NCI-H1436 treated with DMSO at 0.1 percent for 48 hours (cell line): ENCODE results near the gene MAX.

Source experiments
- DNase-seq: peaks from one replicate; lab custom pipeline; 2025; lab: John Stamatoyannopoulos, UW

MAX gene

GRCh38 chr14:65073605-65074201, 28.6 kb downstream of the MAX start:
- DNase-seq: no peak

- no peak for DNase-seq
Measured at GRCh38 chr14:65072937-65073336, 29.4 kb downstream of the MAX start.

DNA sequence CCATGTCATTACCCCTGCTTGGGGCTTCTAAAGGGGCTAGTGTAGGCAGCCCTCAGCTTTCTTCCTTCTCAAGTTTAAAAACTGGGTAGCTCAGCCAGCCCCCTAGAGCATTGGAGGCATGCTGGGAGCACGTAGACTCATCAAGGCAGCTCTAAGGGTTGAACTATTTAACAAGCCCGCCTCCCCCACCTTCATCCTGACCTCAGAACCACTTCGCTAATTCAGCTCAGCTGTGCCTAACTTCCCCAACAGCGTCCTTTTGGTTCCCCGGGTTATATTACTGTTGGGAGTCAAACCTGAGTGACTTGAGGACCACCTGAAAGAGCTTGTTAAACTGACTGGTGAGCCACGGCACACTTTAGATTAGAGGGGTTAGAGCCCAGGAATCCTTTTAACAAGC, 30.1 kb downstream of the MAX start:
- no peak for DNase-seq

GRCh38 chr14:65071544-65071943, 30.8 kb downstream of the MAX start:
- no peak for DNase-seq

DNA sequence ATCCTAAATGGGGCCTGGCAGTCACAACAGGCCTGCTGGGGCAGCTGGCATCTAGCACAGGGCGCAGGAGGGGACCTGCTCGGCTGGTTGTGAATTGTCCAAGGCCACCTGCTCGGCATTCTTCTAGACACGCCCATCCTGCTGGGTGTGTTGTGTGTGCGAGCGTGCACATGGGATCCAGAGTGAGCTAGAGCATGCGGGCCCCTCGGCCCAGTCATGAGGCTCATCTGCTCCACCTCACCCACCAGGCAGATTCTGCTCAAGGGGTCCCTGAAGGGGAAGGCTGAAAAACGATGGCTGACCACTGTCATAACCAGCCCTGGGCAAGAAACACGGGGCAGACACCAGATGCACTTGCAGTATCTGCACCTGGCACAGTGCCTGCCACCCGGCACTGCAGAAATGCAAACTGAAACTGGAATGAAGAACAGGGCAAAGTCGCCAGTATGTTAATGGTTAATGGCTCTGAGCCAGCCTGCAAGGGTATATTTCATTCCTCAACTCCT, 31.8 kb downstream of the MAX start:
- DNase-seq: no peak

DNA sequence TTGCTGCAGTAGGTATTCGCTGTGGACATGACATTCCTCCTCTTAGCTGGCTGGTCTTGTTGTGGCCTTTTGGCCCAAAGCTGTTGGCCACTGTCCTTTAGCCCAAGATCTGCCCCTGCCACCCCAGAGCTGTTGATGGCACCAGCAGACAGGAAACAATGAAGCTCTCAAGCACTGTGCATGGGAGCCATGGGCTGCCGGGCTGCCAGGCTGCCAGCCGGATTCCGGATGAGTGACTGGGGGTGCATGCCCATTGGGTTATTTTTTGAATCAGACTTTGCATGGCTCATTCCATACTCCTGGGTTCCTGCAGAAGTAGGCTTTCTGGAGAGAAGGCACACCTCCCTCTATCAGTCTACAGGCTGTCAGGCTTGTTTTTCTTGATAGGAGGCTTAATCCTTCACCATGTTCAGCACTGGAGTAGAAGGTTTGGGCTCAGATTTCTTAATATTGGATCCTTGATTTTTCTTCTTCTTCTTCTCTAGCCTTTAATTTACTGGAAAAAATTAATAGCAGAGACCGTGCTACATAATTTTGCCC, 32.4 kb downstream of the MAX start:
- DNase-seq: no peak

DNA sequence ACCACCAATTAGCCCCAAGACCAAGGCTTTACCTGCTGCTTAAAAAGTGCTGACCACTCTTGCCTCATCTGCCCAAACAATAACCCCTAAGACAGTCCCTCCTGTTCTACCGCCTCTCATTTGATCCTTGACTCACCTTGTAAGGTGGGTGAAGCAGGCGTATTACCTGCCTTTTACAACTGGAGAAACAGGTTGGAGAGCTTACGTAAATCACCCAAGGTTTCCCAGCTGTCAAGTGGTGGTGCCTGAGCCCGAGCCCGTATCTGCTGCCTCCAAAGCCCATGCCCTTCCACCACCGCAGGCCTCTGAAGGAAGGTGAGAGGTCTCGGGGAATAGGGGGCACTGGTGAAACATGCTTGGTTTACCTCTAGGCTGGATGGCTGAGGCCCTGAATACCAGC, 36.6 kb downstream of the MAX start:
- DNase-seq: no peak

- DNase-seq: no peak
Measured at GRCh38 chr14:65062096-65063075, 39.9 kb downstream of the MAX start.

GRCh38 chr14:65057695-65058094, 44.6 kb downstream of the MAX start:
- no peak for DNase-seq

DNA sequence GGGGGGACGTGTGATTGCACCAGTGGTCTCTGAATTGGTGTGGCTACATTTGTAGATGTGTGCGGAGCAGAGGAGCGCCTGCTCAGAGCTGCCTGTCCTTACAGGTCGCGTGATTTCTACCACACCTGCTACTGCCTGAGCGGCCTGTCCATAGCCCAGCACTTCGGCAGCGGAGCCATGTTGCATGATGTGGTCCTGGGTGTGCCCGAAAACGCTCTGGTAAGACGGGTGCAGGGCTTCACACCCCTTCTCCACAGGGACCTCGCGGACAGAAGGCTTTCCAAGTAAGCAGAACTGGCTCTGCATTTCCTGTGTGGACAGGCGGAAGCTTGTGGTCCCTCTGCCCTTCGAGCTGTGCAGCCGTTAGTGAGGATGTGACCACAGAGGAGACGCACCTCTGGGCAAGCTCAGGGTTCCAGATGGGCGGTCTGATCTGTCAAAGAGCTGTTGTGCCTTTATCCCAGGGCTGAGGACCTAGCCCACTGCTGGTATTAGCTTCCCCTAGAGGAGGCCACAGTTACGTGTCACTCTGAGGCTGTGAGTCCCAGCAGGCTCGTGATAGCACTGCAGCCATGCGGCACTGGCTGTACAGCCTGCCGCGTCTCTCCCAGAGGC, 47.7 kb downstream of the MAX start:
- DNase-seq: no peak

DNA sequence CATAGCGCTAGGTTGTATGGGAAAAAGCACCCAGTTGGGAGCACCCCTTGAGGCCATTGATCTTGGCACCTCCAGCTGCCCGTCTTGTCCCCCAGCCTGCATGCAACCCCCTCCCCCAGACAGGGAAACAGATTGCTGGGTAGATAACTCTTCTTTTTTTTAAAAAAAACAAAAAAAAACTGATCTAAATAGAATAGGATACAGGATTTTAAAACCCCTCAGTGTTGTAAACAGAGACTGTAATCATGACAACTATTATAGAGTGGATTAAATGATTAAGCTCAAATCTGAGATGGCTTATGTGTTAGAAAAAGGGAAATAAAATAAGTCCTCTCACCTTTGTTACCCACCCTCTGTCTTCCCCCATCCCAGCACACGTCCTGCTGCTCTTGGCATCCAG, 48.9 kb downstream of the MAX start:
- DNase-seq: no peak

GRCh38 chr14:65052832-65053231, 49.5 kb downstream of the MAX start:
- no peak for DNase-seq

DNA sequence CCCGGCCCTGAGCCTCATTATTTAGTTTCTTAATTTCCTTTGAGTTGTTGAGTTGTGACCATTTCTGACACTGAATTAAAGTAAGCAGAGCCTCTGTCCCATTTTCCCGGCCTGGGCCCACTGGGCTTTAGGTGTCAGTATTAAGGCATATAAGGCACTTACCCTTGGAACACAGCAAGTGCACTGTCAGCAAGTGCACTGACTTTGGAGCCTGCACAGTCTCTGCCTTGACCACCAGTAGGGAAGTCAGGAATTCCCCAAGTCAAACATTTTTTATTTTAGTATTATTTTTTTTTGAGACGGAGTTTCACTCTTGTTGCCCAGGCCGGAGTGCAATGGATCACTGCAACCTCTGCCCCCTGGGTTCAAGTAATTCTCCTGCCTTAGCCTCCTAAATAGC, 56.6 kb downstream of the MAX start:
- DNase-seq: no peak

DNA sequence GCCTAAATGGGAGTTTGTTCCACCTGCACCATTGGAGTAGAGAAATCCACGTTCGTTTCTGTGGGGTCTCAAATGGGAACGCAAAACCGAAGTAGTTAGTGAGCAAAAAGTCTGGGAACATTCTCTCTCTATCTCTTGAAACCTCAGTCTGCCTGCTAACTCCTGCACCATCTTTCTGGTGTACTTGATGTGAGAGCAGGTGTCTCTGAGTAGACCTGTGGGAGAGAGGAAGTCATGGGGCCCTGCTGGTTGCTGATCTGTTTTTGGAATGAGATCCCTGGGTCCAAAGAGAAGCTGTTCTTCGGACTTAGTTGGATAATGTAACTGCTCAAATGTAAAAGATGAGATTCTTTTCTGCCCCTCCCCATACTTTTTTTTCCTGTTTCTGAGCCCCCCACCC, 57.3 kb downstream of the MAX start:
- DNase-seq: no peak

- no peak for DNase-seq
Measured at GRCh38 chr14:65044596-65044959, 57.7 kb downstream of the MAX start.

GRCh38 chr14:65043893-65044595, 58.3 kb downstream of the MAX start:
- no peak for DNase-seq

DNA sequence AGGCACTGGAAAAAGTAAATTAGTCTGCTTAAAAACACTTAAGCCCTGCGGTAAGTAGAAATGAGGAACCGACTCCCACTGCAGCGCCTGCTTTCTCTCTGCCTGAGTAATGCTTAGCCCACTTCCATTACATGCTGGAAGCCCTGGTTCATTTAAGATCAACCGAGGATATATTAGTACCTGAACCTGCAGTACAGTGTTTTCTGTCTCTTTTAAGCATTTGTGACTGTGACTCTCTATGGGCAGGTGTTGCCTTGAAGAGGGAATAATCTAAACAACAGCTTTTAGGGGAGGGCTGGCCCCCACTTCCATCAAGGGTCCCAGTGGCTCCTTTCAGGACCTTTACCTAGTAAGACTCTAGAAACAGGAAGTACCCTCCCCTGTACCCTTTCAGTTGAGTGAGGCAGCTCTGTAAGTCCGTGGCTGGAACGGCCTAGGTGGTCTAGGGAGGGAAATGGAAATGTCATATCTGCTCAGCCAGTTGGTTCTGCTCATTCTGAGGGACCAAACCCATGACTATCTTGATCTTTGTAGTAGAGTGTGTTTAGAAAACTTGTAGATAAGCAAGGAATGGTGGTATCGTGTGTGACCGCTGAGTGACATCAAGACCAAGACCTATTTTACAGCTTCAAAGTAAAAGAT, 59.5 kb downstream of the MAX start:
- DNase-seq: no peak

DNA sequence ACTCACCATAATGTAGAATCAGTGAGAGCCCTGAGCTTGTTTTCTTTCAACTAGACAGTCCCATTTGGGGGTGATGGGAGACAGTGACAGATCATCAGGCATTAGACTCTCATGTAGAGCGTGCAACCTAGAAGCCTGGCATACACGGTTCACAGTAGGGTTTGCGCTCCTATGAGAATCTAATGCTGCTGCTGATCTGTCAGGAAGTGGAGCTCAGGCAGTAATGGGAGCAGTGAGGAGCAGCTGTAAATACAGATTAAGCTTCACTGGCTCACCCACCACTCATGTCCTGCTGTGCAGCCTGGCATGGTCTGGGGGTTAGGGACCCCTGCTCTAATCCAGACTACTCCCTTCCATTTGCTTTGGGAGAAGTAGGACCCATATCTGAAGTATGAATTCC, 60.0 kb downstream of the MAX start:
- no peak for DNase-seq

- no peak for DNase-seq
Measured at GRCh38 chr14:65041434-65041915, 60.8 kb downstream of the MAX start.

DNA sequence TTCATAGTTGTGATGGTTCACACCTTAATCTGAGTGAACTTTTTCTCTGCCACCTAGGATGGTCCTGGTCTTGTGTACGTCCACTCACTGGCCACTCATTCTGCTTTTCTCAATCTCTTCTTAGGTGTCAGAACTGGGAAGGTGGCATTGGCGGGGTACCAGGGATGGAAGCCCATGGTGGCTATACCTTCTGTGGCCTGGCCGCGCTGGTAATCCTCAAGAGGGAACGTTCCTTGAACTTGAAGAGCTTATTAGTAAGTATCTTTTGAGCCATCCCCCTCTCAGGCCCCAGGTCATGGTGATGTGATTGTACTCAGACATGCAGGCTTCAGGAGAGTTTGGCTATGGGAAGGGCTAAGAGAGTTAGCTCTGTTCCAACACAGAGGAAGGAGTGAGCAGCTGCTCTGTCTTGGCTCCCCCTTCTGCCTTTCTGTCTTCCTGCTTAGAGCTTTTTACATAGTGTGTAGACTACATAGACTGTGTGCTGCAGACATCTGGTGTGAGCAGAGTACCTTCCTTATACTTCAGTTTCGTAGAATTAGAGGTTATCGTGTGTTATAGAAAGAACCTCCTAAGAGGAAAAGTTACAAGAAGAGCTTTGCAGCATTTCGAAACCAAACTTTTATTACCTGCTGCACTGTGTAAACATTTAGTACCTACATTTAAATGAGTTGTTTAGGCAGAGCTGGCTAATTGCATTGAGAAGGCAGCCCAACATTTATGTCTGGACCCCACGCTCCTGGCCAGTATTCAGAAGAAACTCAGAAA, 61.5 kb downstream of the MAX start:
- DNase-seq: no peak

- DNase-seq: no peak
Measured at GRCh38 chr14:65038966-65039365, 63.4 kb downstream of the MAX start.
